Measurements from ENCODE around the gene SRC. TPM values are rescaled to one million over a fixed set of nuclear protein-coding genes. Genes with fewer than 3 reads are reported as not detected.

Gene SRC
- total and polyA plus RNA-seq, 2 donors: 4.4 to 14.5 TPM

DNA sequence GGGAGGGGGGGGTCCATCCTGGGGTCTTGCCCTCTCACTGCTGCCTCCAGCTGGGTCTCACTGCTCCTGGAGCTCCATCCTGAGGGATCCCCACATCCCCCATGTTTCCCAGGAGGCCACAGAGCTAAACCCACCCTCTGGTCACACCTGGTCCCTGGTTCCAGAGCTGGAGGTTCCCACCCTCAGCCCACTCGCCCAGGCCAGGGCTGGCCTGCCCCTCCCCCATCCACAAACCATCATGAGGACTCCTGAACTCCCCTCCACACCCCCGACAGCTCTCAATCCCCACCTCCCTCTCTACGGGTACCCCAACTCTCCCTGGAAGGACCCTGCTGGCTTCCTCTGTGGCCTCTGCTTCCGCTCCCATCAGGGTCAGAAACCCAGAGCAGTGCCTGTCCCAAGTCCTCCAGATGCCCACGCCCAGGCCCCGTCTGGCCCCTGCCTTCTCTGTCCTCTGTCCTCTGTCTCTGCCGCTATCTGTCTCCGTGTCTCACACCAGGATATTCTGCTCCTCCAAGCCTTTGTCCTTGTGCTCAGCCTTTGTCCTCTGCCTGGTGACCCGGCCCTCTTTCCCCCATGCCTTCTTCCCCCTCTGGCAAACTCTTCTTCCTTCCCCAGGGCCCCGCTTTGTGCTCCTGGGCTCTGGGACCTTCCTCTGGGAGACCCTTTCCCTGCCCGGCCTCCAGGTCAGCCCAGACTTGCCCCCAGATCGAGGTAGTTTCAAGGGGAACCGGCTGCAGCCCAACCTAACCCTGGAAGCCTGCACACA, 74.0 kb downstream of the SRC start:
- peaks cover 2 to 55% of the 10 kb centered on the region in 2 donors for H3K27me3 ChIP-seq (ENCODE audit: control insufficient read depth in 2 of 2, insufficient read depth in 1 of 2, low read length in 1 of 2)
- H3K9me3 ChIP-seq (ENCODE audit: control insufficient read depth in 2 of 2, insufficient read depth in 1 of 2, low read length in 1 of 2): no peaks in the 10 kb centered on the region
- no peak for DNase-seq (ENCODE audit: low read depth in 6 of 9, low spot score in 9 of 9)
- H3K27ac ChIP-seq (ENCODE audit: low read depth in 1 of 2, low read length in 1 of 2): no peak overlapping the region
- peaks cover 0 to 10% of the 10 kb centered on the region in 2 donors for H3K4me1 ChIP-seq (ENCODE audit: control insufficient read depth in 2 of 2, insufficient read depth in 2 of 2, low read length in 2 of 2)
- 96% methylated on average over 13 of the region's 13 CpGs for WGBS
- H3K36me3 ChIP-seq (ENCODE audit: control insufficient read depth in 2 of 2, insufficient read depth in 2 of 2, low read length in 1 of 2): no peaks in the 10 kb centered on the region
- no peak overlapping the region for H3K4me3 ChIP-seq (ENCODE audit: low read length in 2 of 2)

DNA sequence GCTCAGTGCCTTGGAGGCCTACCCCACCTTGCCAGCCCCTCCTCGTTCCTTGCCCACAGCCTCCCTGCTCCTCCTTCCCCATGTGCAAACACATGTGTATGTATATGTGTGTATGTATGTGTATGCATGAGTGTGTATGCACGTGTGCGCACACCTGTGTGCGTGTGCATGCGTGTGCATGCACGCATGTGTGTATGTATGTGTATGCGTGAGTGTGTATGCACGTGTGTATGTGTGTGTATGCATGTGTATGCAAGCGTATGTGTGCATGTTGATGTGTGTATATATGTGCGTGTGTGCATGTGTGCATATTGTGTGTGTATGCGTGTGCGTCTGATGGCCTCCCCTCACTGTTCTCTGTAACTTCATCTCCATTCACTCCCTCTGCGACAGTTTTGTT, 74.7 kb downstream of the SRC start:
- Histone ChIP-seq H3K4me3 (ENCODE audit: low read length in 2 of 2) (no peak overlapping the region), H3K36me3 (ENCODE audit: control insufficient read depth in 2 of 2, insufficient read depth in 2 of 2, low read length in 1 of 2) (no peaks in the 10 kb centered on the region), H3K4me1 (ENCODE audit: control insufficient read depth in 2 of 2, insufficient read depth in 2 of 2, low read length in 2 of 2) (peaks cover 0 to 10% of the 10 kb centered on the region in 2 donors), H3K27me3 (ENCODE audit: control insufficient read depth in 2 of 2, insufficient read depth in 1 of 2, low read length in 1 of 2) (peaks cover 2 to 60% of the 10 kb centered on the region in 2 donors), H3K9me3 (ENCODE audit: control insufficient read depth in 2 of 2, insufficient read depth in 1 of 2, low read length in 1 of 2) (no peaks in the 10 kb centered on the region), H3K27ac (ENCODE audit: low read depth in 1 of 2, low read length in 1 of 2) (no peak overlapping the region)
- 97% methylated on average over 13 of the region's 13 CpGs for whole genome bisulfite sequencing
- DNase-seq (ENCODE audit: low read depth in 6 of 9, low spot score in 9 of 9): no peak

DNA sequence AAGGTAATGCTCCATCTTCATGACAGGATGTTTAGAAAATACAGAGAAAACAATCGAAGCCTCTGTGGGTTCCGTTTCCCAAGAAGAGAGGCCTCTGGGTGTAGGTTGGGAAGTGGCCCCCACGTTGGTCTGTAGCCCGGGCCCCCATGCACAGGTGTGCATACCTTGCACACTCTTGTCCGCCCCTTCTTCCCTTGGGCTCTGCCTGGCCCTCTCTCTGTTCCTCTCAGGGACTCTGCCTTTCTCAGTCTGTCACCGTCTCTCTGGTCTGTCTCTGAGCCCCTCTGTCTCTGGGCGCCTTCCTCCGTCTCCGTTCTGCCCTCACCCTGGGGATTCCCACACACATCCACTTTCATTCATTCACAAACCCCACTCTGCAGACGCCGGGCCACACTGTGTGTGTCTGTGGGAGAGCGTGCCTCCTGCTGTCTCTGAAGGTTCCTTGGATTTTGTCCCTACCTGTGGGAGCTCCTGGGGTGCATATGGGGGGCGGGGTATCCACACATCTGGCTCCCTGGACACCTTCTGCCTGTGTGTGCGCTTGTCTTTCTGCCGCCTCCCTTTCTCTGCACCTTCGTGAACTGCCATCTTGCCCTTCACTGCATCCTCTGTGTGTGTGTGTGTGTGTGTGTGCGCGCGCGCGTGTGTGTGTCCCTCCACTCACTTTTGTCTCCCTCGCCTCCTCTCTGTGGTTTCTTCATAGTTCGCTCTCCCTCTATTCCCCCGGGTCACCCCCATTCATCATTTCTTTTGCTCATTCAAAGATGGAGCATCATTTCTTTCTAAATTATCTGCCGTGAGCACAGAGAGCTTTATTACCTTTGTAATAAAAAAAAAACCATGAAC, 75.3 kb downstream of the SRC start:
- no peak overlapping the region for H3K27ac ChIP-seq (ENCODE audit: low read depth in 1 of 2, low read length in 1 of 2)
- H3K4me1 ChIP-seq (ENCODE audit: control insufficient read depth in 2 of 2, insufficient read depth in 2 of 2, low read length in 2 of 2): peaks cover 0 to 10% of the 10 kb centered on the region in 2 donors
- H3K27me3 ChIP-seq (ENCODE audit: control insufficient read depth in 2 of 2, insufficient read depth in 1 of 2, low read length in 1 of 2): peaks cover 2 to 66% of the 10 kb centered on the region in 2 donors
- no peak overlapping the region for H3K4me3 ChIP-seq (ENCODE audit: low read length in 2 of 2)
- 81% methylated on average over 25 of the region's 25 CpGs for WGBS
- no peaks in the 10 kb centered on the region for H3K36me3 ChIP-seq (ENCODE audit: control insufficient read depth in 2 of 2, insufficient read depth in 2 of 2, low read length in 1 of 2)
- no peak for DNase-seq (ENCODE audit: low read depth in 6 of 9, low spot score in 9 of 9)
- no peaks in the 10 kb centered on the region for H3K9me3 ChIP-seq (ENCODE audit: control insufficient read depth in 2 of 2, insufficient read depth in 1 of 2, low read length in 1 of 2)

DNA sequence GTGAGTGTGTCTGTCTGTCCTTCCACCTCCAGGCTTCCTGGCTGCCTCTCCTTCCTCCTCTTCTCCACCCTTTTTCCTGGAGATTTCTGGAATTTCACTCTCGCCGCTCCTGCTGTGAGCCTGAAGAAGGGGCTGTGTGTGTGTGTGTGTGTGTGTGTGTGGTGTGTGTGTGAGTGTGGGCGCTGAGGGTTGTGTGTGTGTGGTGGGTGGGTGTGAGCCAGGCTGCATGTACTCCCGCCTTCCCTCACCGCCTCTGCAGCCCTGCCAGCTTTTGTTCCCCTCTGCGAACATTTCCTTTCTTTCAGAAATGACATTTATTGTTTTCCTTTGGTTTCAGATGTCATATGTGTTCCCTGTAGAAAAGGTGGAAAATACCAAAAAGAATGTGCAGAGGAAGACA, 76.0 kb downstream of the SRC start:
- Histone ChIP-seq H3K4me1 (ENCODE audit: control insufficient read depth in 2 of 2, insufficient read depth in 2 of 2, low read length in 2 of 2) (peaks cover 0 to 10% of the 10 kb centered on the region in 2 donors), H3K4me3 (ENCODE audit: low read length in 2 of 2) (no peak overlapping the region), H3K27ac (ENCODE audit: low read depth in 1 of 2, low read length in 1 of 2) (no peak overlapping the region), H3K27me3 (ENCODE audit: control insufficient read depth in 2 of 2, insufficient read depth in 1 of 2, low read length in 1 of 2) (peaks cover 2 to 70% of the 10 kb centered on the region in 2 donors), H3K9me3 (ENCODE audit: control insufficient read depth in 2 of 2, insufficient read depth in 1 of 2, low read length in 1 of 2) (no peaks in the 10 kb centered on the region), H3K36me3 (ENCODE audit: control insufficient read depth in 2 of 2, insufficient read depth in 2 of 2, low read length in 1 of 2) (no peaks in the 10 kb centered on the region)
- no peak for DNase-seq (ENCODE audit: low read depth in 6 of 9, low spot score in 9 of 9)
- 5% methylated on average over 6 of the region's 6 CpGs for WGBS

DNA sequence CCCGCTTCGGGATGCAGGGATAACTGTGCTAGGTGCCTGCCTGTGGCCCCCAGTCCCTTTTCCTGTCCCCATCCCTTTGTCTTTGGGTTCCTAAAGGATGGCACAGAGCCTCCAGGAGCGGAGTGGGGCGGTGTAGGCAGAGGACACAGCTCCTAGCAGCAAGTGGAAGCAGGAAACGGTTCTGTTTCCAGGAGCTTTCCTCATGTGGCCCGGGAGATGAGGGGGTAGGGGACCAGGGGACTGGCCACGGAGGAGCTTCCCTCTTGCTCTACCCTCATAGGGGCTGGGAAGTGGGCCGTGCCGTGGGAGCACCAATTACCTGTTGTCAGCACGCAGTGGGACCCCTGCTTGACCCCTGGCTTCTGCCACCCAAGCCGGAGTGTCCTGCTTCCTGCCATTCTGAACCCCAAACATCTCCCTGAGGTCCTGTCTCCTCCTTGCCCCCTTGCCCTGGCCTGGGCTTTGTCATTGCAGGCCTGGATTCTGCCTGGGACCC, 76.9 kb downstream of the SRC start:
- Histone ChIP-seq H3K4me3 (ENCODE audit: low read length in 2 of 2) (no peak overlapping the region), H3K4me1 (ENCODE audit: control insufficient read depth in 2 of 2, insufficient read depth in 2 of 2, low read length in 2 of 2) (peaks cover 0 to 10% of the 10 kb centered on the region in 2 donors), H3K27ac (ENCODE audit: low read depth in 1 of 2, low read length in 1 of 2) (no peak overlapping the region), H3K9me3 (ENCODE audit: control insufficient read depth in 2 of 2, insufficient read depth in 1 of 2, low read length in 1 of 2) (no peaks in the 10 kb centered on the region), H3K27me3 (ENCODE audit: control insufficient read depth in 2 of 2, insufficient read depth in 1 of 2, low read length in 1 of 2) (peaks cover 2 to 70% of the 10 kb centered on the region in 2 donors), H3K36me3 (ENCODE audit: control insufficient read depth in 2 of 2, insufficient read depth in 2 of 2, low read length in 1 of 2) (no peaks in the 10 kb centered on the region)
- no peak for DNase-seq (ENCODE audit: low read depth in 6 of 9, low spot score in 9 of 9)
- 85% methylated on average over 11 of the region's 11 CpGs for WGBS

DNA sequence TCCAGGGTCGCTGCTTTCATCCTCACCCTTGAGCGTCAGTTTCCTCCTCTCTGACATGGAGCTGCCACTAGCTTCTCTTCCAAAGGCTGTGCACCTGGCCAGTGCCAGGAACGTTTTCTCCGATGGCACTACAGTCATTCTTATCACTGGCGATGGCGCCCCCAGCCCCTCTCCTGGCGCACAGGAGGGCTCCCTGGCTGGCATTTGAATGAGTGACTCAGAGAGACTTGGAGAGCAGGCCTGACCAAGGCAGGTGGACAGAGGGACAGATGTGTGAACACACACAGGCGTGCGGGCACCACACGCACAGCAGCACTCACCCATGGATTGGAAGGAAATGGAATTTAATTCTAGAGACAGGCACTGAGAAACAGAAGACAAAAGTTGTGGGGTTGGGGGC, 77.6 kb downstream of the SRC start:
- DNase-seq (ENCODE audit: low read depth in 6 of 9, low spot score in 9 of 9): no peak
- peaks cover 0 to 10% of the 10 kb centered on the region in 2 donors for H3K4me1 ChIP-seq (ENCODE audit: control insufficient read depth in 2 of 2, insufficient read depth in 2 of 2, low read length in 2 of 2)
- H3K27ac ChIP-seq (ENCODE audit: low read depth in 1 of 2, low read length in 1 of 2): no peak overlapping the region
- no peak overlapping the region for H3K4me3 ChIP-seq (ENCODE audit: low read length in 2 of 2)
- no peaks in the 10 kb centered on the region for H3K9me3 ChIP-seq (ENCODE audit: control insufficient read depth in 2 of 2, insufficient read depth in 1 of 2, low read length in 1 of 2)
- no peaks in the 10 kb centered on the region for H3K36me3 ChIP-seq (ENCODE audit: control insufficient read depth in 2 of 2, insufficient read depth in 2 of 2, low read length in 1 of 2)
- peaks cover 2 to 63% of the 10 kb centered on the region in 2 donors for H3K27me3 ChIP-seq (ENCODE audit: control insufficient read depth in 2 of 2, insufficient read depth in 1 of 2, low read length in 1 of 2)
- 96% methylated on average over 10 of the region's 10 CpGs for WGBS

DNA sequence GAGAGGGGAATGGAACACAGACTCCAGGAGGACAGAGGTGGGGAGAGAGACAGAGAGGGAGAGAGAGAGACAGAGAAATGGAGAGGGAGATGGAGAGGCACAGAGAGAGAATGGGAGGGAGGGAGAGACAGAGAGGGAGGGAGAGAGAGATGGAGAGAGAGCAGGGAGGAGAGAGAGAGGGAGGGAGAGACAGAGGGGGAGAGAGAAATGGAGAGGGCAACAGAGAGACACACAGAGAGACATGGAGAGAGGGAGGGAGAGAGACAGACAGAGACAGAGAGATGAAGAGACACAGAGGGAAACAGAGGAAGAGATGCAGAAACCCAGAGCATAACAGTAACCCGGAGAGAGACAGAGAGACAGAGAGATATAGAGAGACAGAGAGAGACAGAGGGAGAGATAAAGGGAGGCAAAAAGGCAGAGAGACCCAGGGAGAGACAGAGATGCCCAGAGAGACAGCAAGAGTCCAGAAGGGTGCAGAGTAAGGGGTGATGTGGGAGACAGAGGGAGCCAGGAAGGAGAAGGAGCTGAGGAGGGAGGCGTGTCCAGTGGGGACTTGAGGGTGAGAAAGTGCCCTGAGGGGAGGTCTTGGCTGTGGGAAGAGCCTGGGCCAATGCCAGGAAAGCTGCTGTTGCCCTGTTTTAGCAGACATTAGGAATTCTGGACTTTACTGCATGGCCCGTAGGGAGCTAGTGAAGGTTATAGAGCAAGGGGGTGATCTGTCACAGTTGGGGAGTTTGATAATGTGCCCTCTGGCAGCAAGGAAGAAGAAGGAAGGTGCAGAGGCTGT, 78.3 kb downstream of the SRC start:
- Histone ChIP-seq H3K27ac (ENCODE audit: low read depth in 1 of 2, low read length in 1 of 2) (no peak overlapping the region), H3K9me3 (ENCODE audit: control insufficient read depth in 2 of 2, insufficient read depth in 1 of 2, low read length in 1 of 2) (no peaks in the 10 kb centered on the region), H3K27me3 (ENCODE audit: control insufficient read depth in 2 of 2, insufficient read depth in 1 of 2, low read length in 1 of 2) (peaks cover 2 to 65% of the 10 kb centered on the region in 2 donors), H3K4me3 (ENCODE audit: low read length in 2 of 2) (no peak overlapping the region), H3K4me1 (ENCODE audit: control insufficient read depth in 2 of 2, insufficient read depth in 2 of 2, low read length in 2 of 2) (peaks cover 0 to 10% of the 10 kb centered on the region in 2 donors), H3K36me3 (ENCODE audit: control insufficient read depth in 2 of 2, insufficient read depth in 2 of 2, low read length in 1 of 2) (no peaks in the 10 kb centered on the region)
- no peak for DNase-seq (ENCODE audit: low read depth in 6 of 9, low spot score in 9 of 9)
- WGBS: 94% methylated on average over 3 of the region's 3 CpGs

DNA sequence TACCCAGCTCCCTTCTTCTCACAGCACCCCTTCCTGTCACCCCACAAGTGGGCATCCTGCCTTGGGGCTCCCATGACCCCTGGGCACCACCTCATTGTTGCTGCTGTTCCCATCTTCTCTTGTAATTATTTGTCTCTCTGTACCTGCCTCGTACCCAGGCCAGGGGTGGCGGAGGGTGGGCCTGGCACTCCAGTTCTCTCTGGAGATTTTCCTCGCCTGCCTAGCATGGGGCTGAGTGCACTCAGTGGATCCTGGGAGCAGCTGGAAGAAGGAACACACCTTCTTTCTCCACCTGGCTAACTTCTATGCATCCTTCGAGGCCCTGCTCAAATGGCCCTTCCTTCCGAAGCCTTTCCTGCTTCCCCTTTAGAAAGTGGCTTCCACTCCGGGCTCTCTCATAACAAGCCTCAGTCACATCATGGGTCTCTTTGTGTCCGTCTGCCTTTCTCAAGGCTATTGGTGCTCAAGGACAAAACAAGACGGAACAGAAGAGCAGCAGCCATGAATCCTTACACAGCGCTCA, 79.2 kb downstream of the SRC start:
- WGBS: 97% methylated on average over 9 of the region's 9 CpGs
- no peak overlapping the region for H3K4me3 ChIP-seq (ENCODE audit: low read length in 2 of 2)
- H3K27me3 ChIP-seq (ENCODE audit: control insufficient read depth in 2 of 2, insufficient read depth in 1 of 2, low read length in 1 of 2): peaks cover 2 to 57% of the 10 kb centered on the region in 2 donors
- peaks cover 0 to 10% of the 10 kb centered on the region in 2 donors for H3K4me1 ChIP-seq (ENCODE audit: control insufficient read depth in 2 of 2, insufficient read depth in 2 of 2, low read length in 2 of 2)
- H3K36me3 ChIP-seq (ENCODE audit: control insufficient read depth in 2 of 2, insufficient read depth in 2 of 2, low read length in 1 of 2): no peaks in the 10 kb centered on the region
- no peaks in the 10 kb centered on the region for H3K9me3 ChIP-seq (ENCODE audit: control insufficient read depth in 2 of 2, insufficient read depth in 1 of 2, low read length in 1 of 2)
- DNase-seq (ENCODE audit: low read depth in 6 of 9, low spot score in 9 of 9): no peak
- H3K27ac ChIP-seq (ENCODE audit: low read depth in 1 of 2, low read length in 1 of 2): no peak overlapping the region

Measured in thymus (tissue), 11 donors.